Gastroesophageal sphincter (tissue), 3 donors: ENCODE measurements around the gene GPN1.

ENCODE experiments used
- CTCF ChIP-seq, 4 experiments: fragments of 200-600 bp in 2 of 4; fragments of 450-650 bp in 2 of 4; sonication (generic) in 1 of 4; IDR thresholded peaks; one replicate each; pipeline ENCODE4 v1.5.1; 2017 to 2019; ENCODE audit warnings: antibody characterized with exemption in 4 of 4, mild to moderate bottlenecking in 2 of 4, moderate library complexity in 2 of 4
- EP300 ChIP-seq: sonication (generic); formaldehyde crosslinking; IDR thresholded peaks from one replicate; pipeline ENCODE4 v1.6.1; 2017; ENCODE audit warnings: antibody characterized with exemption, mild to moderate bottlenecking
- POLR2A ChIP-seq, 2 donors: fragments of 450-650 bp; IDR thresholded peaks; one replicate each; pipeline ENCODE4 v1.6.1; 2017; ENCODE audit warnings: antibody characterized with exemption in 2 of 2, mild to moderate bottlenecking in 2 of 2, moderate library complexity in 1 of 2
- POLR2AphosphoS5 ChIP-seq: sonication (generic); formaldehyde crosslinking; IDR thresholded peaks from one replicate; pipeline ENCODE4 v1.6.1; 2017; ENCODE audit warnings: antibody characterized with exemption

- TF ChIP-seq POLR2A (IDR thresholded peaks at IDR 0.05) (no peak), CTCF (IDR thresholded peaks at IDR 0.05) (no peak), POLR2AphosphoS5 (no peak), EP300 (no peak)
Observed at GRCh38 chr2:27584597-27584996, 44.3 kb upstream of the GPN1 start.
